ENCODE data around the gene CLDN15.

DNA sequence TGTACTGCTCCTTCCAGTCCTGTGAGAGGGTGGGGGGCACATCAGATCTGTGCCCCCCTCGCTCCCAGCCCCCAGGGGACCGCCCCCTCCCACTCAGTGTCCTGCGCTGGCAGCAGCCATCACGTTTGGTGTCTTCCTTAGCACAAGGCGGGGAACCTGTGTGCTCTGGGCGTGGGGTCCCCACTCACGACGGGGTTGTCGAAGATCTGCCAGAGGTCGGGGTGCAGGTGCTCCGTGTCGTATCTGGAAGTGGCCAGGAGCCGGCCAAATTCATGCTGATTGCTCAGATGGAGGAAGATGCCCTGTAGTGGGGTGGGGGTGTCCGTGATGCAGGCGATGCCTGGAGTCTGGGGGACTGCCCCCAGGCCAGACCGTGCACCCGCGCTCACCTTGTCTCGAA lies 27.5 kb downstream of the CLDN15 start:
- no peak for TF ChIP-seq POLR2A (IDR thresholded peaks at IDR 0.05)
- TF ChIP-seq, protein P1, sequence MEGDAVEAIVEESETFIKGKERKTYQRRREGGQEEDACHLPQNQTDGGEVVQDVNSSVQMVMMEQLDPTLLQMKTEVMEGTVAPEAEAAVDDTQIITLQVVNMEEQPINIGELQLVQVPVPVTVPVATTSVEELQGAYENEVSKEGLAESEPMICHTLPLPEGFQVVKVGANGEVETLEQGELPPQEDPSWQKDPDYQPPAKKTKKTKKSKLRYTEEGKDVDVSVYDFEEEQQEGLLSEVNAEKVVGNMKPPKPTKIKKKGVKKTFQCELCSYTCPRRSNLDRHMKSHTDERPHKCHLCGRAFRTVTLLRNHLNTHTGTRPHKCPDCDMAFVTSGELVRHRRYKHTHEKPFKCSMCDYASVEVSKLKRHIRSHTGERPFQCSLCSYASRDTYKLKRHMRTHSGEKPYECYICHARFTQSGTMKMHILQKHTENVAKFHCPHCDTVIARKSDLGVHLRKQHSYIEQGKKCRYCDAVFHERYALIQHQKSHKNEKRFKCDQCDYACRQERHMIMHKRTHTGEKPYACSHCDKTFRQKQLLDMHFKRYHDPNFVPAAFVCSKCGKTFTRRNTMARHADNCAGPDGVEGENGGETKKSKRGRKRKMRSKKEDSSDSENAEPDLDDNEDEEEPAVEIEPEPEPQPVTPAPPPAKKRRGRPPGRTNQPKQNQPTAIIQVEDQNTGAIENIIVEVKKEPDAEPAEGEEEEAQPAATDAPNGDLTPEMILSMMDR (IDR thresholded peaks at IDR 0.05), result no peak
